HG03039 (cell line): ENCODE data around the gene BCL2.

Source experiments
- ATAC-seq: cut with Tn5 transposase; IDR thresholded peaks from one replicate; pipeline ENCODE4 v1.9.1; 2021; ENCODE audit warnings: mild to moderate bottlenecking, moderate library complexity; ENCODE audit not compliant: unreplicated experiment

Gene BCL2

DNA sequence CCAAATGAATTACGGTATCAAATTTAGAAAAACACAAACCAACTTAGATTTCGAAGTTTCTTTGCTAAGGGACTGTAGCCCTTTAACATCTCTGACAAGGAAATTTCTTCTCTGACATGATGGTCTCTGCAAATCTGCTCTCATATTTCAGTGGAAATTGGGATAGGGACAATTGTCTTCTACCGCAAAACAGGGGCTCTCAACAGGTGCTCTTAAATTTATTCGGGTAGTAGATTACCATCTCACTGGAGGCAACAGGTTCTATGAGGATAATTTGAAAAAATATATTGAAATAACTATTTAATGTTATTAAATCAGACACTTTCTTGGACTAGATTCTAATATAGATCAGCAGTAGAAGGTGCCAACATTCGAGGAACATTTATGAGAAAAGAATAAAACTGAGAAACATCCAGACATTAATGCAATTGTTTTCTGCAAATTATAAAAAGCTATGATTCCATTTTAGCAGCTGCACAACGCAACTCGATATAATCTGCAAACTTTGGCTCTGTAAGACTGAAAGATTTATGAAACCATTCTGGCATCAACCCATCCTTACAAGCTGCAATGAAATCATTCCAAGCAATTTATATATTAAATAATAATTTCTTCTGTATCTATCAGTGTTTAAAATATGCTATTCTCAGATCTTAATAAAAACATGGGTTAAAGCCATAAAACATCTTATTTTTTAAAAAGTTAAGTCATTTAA is 10.0 kb upstream of the BCL2 start:
- ATAC-seq: no peak

DNA sequence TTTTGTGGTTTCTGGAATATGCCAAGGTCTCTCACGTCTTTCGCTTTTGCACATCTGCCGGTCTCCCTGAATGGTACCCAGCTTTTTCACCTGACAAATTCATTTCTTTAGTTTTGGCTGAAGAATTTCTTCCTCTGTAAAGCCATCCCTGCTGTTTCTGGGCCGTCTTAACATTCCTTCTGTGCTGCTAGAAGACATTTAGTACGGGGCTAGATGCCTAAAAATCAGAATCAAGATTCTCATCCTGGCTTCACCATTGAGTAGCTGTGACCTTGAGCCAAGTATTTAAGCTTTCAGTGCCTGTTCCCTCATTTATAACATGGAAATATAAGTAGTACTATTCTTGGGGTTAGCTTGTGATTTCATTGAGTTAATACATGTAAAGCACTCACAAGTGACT is 6.4 kb upstream of the BCL2 start:
- ATAC-seq: no peak

GRCh38 chr18:63325086-63325686 is 5.6 kb upstream of the BCL2 start:
- ATAC-seq: no peak

DNA sequence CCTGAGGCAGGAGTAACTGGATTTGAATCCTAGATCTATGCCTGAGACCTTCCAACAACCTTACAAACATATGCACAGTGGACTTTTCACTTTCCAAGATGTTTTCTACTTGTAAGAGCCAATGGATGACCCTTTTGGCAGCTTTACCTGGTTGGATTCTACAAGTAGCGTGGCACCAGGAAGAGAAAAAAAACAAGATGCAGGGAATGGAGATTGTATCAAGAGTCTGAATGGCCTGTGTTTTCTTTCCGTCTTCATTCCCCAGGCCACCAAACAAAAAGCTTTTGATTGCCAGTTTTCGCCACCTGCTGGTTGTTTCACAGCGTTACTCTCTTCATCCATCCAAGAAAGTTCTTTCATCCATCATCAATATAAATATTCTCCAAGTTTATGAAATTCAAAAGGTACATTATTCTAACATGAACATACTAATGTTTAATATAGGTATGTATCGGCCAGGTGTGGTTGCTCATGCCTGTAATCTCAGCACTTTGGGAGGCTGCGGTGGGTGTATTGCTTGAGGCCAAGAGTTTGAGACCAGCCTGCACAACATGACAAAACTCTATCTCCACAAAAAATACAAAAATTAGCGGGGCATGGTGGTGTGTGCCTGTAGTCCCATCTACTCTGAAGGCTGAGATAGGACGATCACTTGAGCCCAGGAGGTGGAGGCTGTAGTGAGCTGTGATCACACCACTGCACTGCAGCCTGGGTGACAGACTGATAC is 3.5 kb upstream of the BCL2 start:
- no peak for ATAC-seq

DNA sequence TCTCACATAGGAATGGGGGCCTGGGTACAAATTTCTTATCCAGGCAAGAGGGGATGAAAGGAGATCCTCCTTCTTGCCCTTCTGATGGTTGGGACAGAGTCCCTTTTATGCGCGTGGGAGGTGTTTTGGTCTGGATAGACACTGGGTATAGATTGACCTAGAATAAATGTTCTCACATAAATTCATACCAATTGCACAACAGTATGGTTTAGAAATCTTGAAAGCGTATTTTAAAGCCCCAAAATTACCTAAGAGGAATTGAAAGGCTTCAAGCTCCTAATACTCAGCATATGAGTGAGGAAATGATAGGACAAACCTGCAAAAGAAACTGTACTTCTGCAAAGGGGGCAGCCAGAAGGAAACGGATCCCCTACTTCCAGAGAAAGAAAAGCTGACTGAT is 2.6 kb upstream of the BCL2 start:
- no peak for ATAC-seq

DNA sequence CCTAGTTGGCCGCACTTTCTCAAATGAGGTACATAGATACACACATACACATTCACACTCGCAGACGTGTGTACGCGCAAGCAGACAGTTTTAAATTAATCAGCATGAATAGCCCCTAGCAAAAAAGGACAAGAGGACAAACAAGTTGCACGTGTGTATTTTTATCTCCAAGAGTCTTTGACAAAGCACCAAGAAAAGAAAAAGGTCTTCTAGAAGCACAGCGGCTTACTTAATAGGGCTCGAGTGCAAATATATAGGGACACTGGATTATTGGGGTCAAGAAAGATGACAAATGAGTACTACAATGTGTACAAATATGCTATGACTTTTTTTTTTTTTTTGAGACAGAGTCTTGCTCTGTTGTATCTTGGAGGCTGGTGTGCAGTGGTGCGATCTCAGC is 1.7 kb upstream of the BCL2 start:
- ATAC-seq: no peak

GRCh38 chr18:63320975-63321265 is 1.4 kb upstream of the BCL2 start:
- ATAC-seq: no peak

DNA sequence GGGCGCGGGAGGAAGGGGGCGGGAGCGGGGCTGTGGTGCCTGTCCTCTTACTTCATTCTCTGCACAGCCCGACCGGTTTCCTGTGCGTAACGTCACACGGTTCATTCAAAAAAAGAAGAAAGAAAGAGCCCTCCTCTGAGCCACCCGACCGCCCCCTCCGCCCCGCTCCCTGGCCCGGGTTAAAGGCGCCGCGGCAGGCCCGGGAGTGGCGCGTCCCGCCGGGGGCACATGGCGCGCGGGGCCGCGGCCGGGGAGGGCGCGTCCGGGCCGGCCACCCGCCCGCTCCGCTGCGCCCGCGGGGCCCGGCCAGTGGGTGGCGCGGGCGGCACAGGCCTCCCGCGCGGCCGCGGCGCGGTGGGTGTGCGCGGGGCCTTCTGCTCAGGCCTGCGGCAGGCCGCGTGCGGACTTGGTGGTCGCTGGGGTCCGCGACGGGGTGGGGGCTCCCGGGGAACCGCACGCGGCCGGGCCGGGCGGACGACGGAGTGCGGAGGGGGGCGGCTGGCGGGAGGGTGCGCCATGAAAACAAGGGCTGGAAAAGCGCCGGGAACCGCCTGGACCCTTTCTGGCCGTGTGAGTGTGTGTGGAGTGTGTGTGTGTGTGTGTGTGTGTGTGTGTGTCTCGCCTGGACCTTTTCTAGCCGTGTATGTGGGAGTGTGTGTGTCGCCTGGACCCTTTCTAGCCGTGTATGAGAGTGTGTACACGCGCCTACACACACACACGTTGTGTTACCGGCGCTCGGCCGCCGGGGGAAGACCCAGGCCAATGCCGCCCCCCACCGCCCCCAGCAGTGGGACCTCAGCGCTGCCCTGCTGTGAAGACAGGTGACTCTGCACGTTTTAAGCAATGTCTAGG is 780 bp upstream of the BCL2 start:
- peak; percentile 54 for ATAC-seq

DNA sequence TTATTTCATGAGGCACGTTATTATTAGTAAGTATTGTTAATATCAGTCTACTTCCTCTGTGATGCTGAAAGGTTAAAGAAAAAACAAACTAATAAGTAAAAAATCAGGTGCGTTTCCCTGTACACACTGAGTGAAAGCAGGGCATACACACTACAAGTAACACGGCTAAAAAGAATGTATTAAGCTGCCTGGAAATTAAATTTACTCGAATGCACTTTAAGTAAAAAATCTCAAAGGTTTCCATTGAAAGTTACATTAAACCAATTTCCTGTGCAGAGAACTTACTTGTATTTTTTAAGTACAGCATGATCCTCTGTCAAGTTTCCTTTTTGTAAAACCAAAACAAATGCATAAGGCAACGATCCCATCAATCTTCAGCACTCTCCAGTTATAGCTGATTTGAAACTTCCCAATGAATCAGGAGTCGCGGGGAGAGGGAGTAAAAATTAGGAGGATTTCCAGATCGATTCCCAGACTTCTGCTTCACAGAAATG is 633 bp downstream of the BCL2 start:
- no peak for ATAC-seq

DNA sequence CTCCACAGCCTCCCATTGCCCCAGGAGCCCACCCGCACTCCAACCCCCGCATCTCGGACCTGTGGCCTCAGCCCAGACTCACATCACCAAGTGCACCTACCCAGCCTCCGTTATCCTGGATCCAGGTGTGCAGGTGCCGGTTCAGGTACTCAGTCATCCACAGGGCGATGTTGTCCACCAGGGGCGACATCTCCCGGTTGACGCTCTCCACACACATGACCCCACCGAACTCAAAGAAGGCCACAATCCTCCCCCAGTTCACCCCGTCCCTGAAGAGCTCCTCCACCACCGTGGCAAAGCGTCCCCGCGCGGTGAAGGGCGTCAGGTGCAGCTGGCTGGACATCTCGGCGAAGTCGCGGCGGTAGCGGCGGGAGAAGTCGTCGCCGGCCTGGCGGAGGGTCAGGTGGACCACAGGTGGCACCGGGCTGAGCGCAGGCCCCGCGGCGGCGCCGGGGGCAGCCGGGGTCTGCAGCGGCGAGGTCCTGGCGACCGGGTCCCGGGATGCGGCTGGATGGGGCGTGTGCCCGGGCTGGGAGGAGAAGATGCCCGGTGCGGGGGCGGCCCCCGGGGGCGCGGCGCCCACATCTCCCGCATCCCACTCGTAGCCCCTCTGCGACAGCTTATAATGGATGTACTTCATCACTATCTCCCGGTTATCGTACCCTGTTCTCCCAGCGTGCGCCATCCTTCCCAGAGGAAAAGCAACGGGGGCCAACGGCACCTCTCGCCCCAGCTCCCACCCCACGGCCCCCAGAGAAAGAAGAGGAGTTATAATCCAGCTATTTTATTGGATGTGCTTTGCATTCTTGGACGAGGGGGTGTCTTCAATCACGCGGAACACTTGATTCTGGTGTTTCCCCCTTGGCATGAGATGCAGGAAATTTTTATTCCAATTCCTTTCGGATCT is 1.3 kb downstream of the BCL2 start:
- peak; percentile 34 for ATAC-seq

DNA sequence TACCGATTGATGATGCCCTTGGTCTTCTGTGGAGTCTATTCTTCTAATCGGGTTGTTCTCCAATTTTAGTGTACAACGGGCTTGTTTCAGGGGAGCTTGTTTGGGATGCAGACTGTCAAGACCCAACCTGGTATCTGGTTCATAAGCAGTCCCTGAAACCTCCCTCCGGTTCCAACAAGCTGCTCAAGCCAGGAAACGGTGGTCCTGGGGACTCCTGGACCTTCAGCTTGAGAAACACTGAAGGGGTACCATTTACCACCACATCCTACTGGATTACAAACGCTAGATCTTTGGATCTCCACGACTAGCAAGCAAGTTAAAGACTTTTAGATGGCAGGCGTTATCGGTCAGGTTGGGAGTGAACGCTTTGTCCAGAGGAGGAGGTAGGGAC is 2.0 kb downstream of the BCL2 start:
- no peak for ATAC-seq

- ATAC-seq: no peak
Measured at GRCh38 chr18:63316612-63317555, 2.7 kb downstream of the BCL2 start.

GRCh38 chr18:63315876-63316275 is 3.7 kb downstream of the BCL2 start:
- ATAC-seq: no peak

GRCh38 chr18:63315131-63315662 is 4.4 kb downstream of the BCL2 start:
- no peak for ATAC-seq

GRCh38 chr18:63314062-63314790 is 5.3 kb downstream of the BCL2 start:
- ATAC-seq: no peak

- ATAC-seq: no peak
Measured at GRCh38 chr18:63313396-63313917, 6.1 kb downstream of the BCL2 start.

GRCh38 chr18:63312737-63313395 is 6.7 kb downstream of the BCL2 start:
- ATAC-seq: no peak

DNA sequence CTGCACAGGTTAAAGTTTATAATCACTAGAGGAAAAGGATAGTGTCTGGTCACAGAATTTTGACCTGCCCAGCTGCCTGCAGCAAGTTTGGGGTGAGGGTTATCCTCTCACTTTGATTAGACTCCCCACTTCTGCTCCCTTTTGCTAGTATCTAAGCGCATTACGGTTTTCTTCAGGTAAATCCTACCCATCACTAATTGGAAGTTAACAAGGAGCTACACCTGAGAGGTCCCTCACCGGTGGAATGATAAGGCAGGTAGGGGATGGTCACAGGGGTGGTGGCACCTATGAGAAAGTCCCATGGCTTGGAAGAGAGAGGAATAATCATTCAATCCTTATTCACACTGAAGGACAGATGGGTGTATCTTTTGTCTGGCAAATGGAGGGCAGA is 7.6 kb downstream of the BCL2 start:
- no peak for ATAC-seq
